Parathyroid adenoma (tissue), 2 donors: ENCODE measurements around the gene CHMP4B.

Source experiments
- H2AFZ ChIP-seq: fragments of 300-600 bp; sonication (generic); one replicate; pipeline ENCODE4 v1.7.0; 2017; ENCODE audit warnings: antibody characterized with exemption, mild to moderate bottlenecking
- H3K27ac ChIP-seq: fragments of 300-600 bp; sonication (generic); one replicate; pipeline ENCODE4 v1.7.0; 2017
- H3K27me3 ChIP-seq: fragments of 300-600 bp; sonication (generic); one replicate; pipeline ENCODE4 v1.7.0; 2017; ENCODE audit warnings: low read length; ENCODE audit not compliant: control insufficient read depth, insufficient read depth
- H3K36me3 ChIP-seq: fragments of 300-600 bp; sonication (generic); one replicate; pipeline ENCODE4 v1.7.0; 2017; ENCODE audit warnings: low read length; ENCODE audit not compliant: control insufficient read depth, insufficient read depth
- H3K4me1 ChIP-seq: fragments of 300-600 bp; sonication (generic); one replicate; pipeline ENCODE4 v1.7.0; 2017; ENCODE audit warnings: control low read depth
- H3K4me2 ChIP-seq: fragments of 300-600 bp; sonication (generic); one replicate; pipeline ENCODE4 v1.7.0; 2017; ENCODE audit warnings: low read length
- H3K4me3 ChIP-seq: fragments of 300-600 bp; sonication (generic); one replicate; pipeline ENCODE4 v1.7.0; 2017; ENCODE audit warnings: low read depth, low read length
- H3K79me2 ChIP-seq: fragments of 300-600 bp; sonication (generic); one replicate; pipeline ENCODE4 v1.7.0; 2017; ENCODE audit warnings: control low read depth
- H3K9ac ChIP-seq: fragments of 300-600 bp; sonication (generic); one replicate; pipeline ENCODE4 v1.7.0; 2017; ENCODE audit warnings: mild to moderate bottlenecking
- H3K9me3 ChIP-seq: fragments of 300-600 bp; sonication (generic); one replicate; pipeline ENCODE4 v1.7.0; 2017; ENCODE audit warnings: low read length; ENCODE audit not compliant: control insufficient read depth
- TF ChIP-seq, protein P1 (sequence below): fragments of 300-600 bp; sonication (generic); IDR thresholded peaks from one replicate; pipeline ENCODE4 v1.7.0; 2017; ENCODE audit warnings: antibody characterized with exemption, mild to moderate bottlenecking
- donor health status: primary hyperparathyroidism.

The CHMP4B gene

DNA sequence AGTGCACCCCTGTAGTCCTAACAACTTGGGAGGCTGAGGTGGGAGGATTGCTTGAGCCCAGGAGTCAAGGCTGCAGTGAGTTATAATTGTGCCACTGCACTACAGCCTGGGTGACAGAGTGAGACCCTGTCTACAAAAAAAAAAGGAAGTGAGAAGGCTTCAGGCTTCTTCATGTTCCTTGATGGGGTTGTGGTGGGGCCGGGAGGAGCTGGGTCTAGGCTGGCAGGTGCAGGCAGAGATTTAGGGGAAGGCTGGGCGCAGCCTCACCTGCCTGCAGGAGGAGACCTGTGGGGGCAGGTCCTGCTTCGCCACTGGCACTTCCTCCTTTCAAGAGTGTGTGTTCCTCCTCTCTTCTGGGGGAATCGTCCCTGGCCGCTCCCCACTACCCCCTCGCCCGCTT lies 63.9 kb downstream of the CHMP4B start:
- H3K27me3 ChIP-seq, result no peaks in the 10 kb centered on the region
- no peak overlapping the region for H3K4me3 ChIP-seq
- no peak overlapping the region for H3K27ac ChIP-seq

GRCh38 chr20:33875534-33876026 lies 64.4 kb downstream of the CHMP4B start:
- no peaks in the 10 kb centered on the region for H3K27me3 ChIP-seq
- H3K9ac ChIP-seq, result no peak overlapping the region
- H2AFZ ChIP-seq, result no peak overlapping the region
- H3K4me1 ChIP-seq, result no peaks in the 10 kb centered on the region
- no peaks in the 10 kb centered on the region for H3K79me2 ChIP-seq
- no peak overlapping the region for H3K4me3 ChIP-seq
- no peak overlapping the region for H3K27ac ChIP-seq
- no peak overlapping the region for H3K4me2 ChIP-seq
- no peaks in the 10 kb centered on the region for H3K36me3 ChIP-seq
- TF ChIP-seq, protein P1, sequence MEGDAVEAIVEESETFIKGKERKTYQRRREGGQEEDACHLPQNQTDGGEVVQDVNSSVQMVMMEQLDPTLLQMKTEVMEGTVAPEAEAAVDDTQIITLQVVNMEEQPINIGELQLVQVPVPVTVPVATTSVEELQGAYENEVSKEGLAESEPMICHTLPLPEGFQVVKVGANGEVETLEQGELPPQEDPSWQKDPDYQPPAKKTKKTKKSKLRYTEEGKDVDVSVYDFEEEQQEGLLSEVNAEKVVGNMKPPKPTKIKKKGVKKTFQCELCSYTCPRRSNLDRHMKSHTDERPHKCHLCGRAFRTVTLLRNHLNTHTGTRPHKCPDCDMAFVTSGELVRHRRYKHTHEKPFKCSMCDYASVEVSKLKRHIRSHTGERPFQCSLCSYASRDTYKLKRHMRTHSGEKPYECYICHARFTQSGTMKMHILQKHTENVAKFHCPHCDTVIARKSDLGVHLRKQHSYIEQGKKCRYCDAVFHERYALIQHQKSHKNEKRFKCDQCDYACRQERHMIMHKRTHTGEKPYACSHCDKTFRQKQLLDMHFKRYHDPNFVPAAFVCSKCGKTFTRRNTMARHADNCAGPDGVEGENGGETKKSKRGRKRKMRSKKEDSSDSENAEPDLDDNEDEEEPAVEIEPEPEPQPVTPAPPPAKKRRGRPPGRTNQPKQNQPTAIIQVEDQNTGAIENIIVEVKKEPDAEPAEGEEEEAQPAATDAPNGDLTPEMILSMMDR, result no peak
- no peaks in the 10 kb centered on the region for H3K9me3 ChIP-seq

More for the DNA sequence above, 63.9 kb downstream of the CHMP4B start:
- no peaks in the 10 kb centered on the region for H3K79me2 ChIP-seq
- TF ChIP-seq, protein P1, result no peak
- no peaks in the 10 kb centered on the region for H3K9me3 ChIP-seq
- no peaks in the 10 kb centered on the region for H3K4me1 ChIP-seq
- H3K4me2 ChIP-seq, result no peak overlapping the region
- no peaks in the 10 kb centered on the region for H3K36me3 ChIP-seq
- H3K9ac ChIP-seq, result no peak overlapping the region
- no peak overlapping the region for H2AFZ ChIP-seq

DNA sequence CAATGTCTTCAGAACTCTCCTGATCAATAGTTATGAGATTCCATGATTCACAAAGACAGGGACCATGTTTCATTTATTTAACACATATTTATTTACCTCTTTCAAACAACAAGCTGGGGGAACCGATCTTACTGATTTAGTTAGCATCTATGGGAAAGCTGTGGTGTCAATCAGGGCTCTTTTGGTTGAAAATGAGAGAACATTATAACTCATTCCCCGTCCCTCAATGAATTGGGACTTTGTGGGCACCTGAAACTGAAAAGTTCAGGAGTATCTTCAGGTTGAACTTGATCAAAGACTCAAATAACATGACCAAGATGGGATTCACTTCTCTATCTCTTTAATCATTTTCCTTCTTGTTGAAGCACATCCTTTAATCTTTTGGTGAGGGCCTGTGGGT lies 67.4 kb downstream of the CHMP4B start:
- no peak overlapping the region for H3K27ac ChIP-seq
- no peak overlapping the region for H3K4me2 ChIP-seq
- H3K79me2 ChIP-seq, result no peaks in the 10 kb centered on the region
- no peaks in the 10 kb centered on the region for H3K36me3 ChIP-seq
- no peaks in the 10 kb centered on the region for H3K4me1 ChIP-seq
- no peak overlapping the region for H3K9ac ChIP-seq
- H3K4me3 ChIP-seq, result no peak overlapping the region
- H2AFZ ChIP-seq, result no peak overlapping the region
- H3K27me3 ChIP-seq, result no peaks in the 10 kb centered on the region
- TF ChIP-seq, protein P1, result no peak
- no peaks in the 10 kb centered on the region for H3K9me3 ChIP-seq

GRCh38 chr20:33880396-33880795 lies 69.2 kb downstream of the CHMP4B start:
- H3K79me2 ChIP-seq, result no peaks in the 10 kb centered on the region
- H3K4me1 ChIP-seq, result no peaks in the 10 kb centered on the region
- H3K9ac ChIP-seq, result no peak overlapping the region
- no peak overlapping the region for H2AFZ ChIP-seq
- no peak overlapping the region for H3K4me2 ChIP-seq
- no peaks in the 10 kb centered on the region for H3K36me3 ChIP-seq
- H3K27ac ChIP-seq, result no peak overlapping the region
- no peaks in the 10 kb centered on the region for H3K27me3 ChIP-seq
- no peaks in the 10 kb centered on the region for H3K9me3 ChIP-seq
- TF ChIP-seq, protein P1, result no peak
- no peak overlapping the region for H3K4me3 ChIP-seq

DNA sequence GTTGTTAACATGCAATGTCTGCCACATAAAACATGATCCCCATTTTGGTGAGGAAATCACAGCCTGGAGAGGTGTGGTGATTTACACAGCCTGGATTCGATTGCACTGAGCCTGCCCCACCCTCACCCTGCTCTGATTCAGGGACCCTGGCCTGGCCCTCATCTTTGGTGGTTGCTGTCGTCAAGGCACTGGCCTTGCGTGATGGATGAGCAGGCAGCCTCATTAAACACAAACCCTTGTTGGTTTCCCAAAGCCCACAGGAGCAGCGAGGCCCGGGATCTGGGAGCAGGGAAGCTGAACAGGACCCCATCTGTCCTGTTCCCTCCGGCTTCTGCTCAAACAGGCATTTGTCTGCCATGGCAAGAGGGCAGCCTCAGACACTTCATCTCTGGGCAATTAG lies 70.8 kb downstream of the CHMP4B start:
- H3K9ac ChIP-seq, result no peak overlapping the region
- no peak overlapping the region for H2AFZ ChIP-seq
- no peaks in the 10 kb centered on the region for H3K4me1 ChIP-seq
- H3K4me2 ChIP-seq, result no peak overlapping the region
- H3K79me2 ChIP-seq, result no peaks in the 10 kb centered on the region
- no peak overlapping the region for H3K27ac ChIP-seq
- TF ChIP-seq, protein P1, result no peak
- H3K27me3 ChIP-seq, result no peaks in the 10 kb centered on the region
- no peak overlapping the region for H3K4me3 ChIP-seq
- no peaks in the 10 kb centered on the region for H3K36me3 ChIP-seq
- H3K9me3 ChIP-seq, result no peaks in the 10 kb centered on the region
